ENCODE data around the gene FBLN2. TPM values are rescaled to one million over a fixed set of nuclear protein-coding genes. Genes with fewer than 3 reads are reported as not detected.

The FBLN2 gene
- total RNA-seq, 2 experiments from 2014 or later = 0.05 TPM; not detected in 1

GRCh38 chr3:13565581-13566452 lies 16.9 kb downstream of the FBLN2 start:
- H3K27ac Mint-ChIP-seq = no peak overlapping the region
- H3K9me3 Mint-ChIP-seq (ENCODE audit: low read depth) = no peaks in the 10 kb centered on the region
- peaks cover 4% of the 10 kb centered on the region for H3K27me3 Mint-ChIP-seq
- no peaks in the 10 kb centered on the region for H3K36me3 Mint-ChIP-seq (ENCODE audit: low read depth)
- H3K4me3 Mint-ChIP-seq = no peak overlapping the region
- H3K4me1 Mint-ChIP-seq = no peaks in the 10 kb centered on the region
- ChIA-PET POLR2A (no interaction called here), CTCF (interaction anchor here (1.2 kb wide), 1 partner anchor 9 kb away, joined by 3 read pairs; no protein-coding TSS in a partner anchor)
- ATAC-seq = no peak
- intact Hi-C loops (cut with DNase I, micrococcal nuclease) = no loop called here
- DNase-seq = no peak

GRCh38 chr3:13566453-13566748 lies 17.5 kb downstream of the FBLN2 start:
- POLR2A ChIA-PET = no interaction called here
- DNase-seq = no peak
- CTCF ChIA-PET = interaction anchor here (1.2 kb wide), 1 partner anchor 9 kb away, joined by 3 read pairs; no protein-coding TSS in a partner anchor
- no peak for ATAC-seq
- peaks cover 2% of the 10 kb centered on the region for H3K27me3 Mint-ChIP-seq
- no peak overlapping the region for H3K4me3 Mint-ChIP-seq
- intact Hi-C loops (cut with DNase I, micrococcal nuclease) = no loop called here
- no peak overlapping the region for H3K27ac Mint-ChIP-seq
- no peaks in the 10 kb centered on the region for H3K36me3 Mint-ChIP-seq (ENCODE audit: low read depth)
- H3K4me1 Mint-ChIP-seq = no peaks in the 10 kb centered on the region
- no peaks in the 10 kb centered on the region for H3K9me3 Mint-ChIP-seq (ENCODE audit: low read depth)

DNA sequence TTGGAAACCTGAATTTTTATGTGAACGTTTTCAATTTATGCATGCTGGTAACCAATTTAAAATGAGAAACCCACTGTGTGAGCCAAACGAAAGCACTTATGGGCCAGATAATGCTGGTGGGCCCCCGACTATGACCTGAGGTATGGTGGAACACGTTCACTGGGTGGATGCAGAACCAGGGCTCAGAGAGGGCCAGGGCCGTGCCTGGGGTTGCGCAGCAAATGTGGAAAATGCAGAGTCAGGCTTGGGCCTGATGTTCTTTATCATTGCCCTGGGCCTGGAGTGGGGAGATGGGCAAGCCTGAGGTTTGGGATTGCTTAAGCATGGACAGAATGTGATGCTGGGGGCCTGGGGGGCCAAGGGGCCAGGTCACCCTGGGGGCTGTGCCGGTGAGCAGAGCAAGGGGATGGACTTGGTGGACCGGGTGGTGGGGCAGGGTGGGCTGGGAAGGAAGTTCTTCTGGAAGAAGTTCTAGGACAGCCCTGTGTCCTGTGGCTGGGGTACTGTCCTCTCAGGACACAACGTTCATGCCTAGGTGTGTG lies 17.9 kb downstream of the FBLN2 start:
- CTCF ChIA-PET = interaction anchor here (1.2 kb wide), 1 partner anchor 8 kb away, joined by 3 read pairs; no protein-coding TSS in a partner anchor
- ATAC-seq = no peak

GRCh38 chr3:13567684-13568514 lies 19.0 kb downstream of the FBLN2 start:
- POLR2A ChIA-PET = no interaction called here
- Mint-ChIP-seq H3K4me1 (no peaks in the 10 kb centered on the region), H3K9me3 (ENCODE audit: low read depth) (no peaks in the 10 kb centered on the region), H3K27me3 (no peaks in the 10 kb centered on the region), H3K36me3 (ENCODE audit: low read depth) (no peaks in the 10 kb centered on the region), H3K27ac (no peak overlapping the region), H3K4me3 (no peak overlapping the region)
- DNase-seq (no peak), ATAC-seq (no peak)
- intact Hi-C loops (cut with DNase I, micrococcal nuclease) = no loop called here
- CTCF ChIA-PET = no interaction called here

More for the DNA sequence above, 17.9 kb downstream of the FBLN2 start:
- Mint-ChIP-seq H3K4me3 (no peak overlapping the region), H3K9me3 (ENCODE audit: low read depth) (no peaks in the 10 kb centered on the region), H3K36me3 (ENCODE audit: low read depth) (no peaks in the 10 kb centered on the region), H3K27me3 (no peaks in the 10 kb centered on the region), H3K27ac (no peak overlapping the region), H3K4me1 (no peaks in the 10 kb centered on the region)
- DNase-seq = no peak
- POLR2A ChIA-PET = no interaction called here
- intact Hi-C loops (cut with DNase I, micrococcal nuclease) = no loop called here

DNA sequence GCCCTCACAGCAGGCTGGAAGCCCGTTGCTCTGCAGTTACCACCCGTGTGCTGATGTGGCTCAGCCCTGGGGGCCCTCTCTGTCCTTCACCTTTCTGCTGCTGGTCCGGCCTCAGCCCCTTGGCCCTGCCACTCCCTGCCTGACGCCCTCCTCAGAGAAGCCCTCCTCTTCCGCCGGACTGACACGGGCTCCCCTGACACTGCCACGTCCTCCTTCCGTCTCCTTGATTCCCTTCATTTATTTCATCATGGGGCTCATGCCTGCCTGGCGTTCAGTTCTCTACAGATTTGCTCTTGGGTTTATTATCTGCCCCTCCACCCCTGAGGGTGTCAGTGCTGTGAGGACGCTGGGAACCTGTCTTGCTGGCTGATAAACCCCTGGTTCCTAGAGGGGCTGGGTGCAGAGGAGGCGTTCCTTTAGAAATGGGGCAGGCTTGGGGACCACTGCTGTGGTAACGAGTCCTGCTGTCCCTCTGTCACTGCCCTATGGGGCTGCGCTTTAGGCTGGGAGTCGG lies 19.6 kb downstream of the FBLN2 start:
- DNase-seq (no peak), ATAC-seq (no peak)
- Mint-ChIP-seq H3K27ac (no peak overlapping the region), H3K9me3 (ENCODE audit: low read depth) (no peaks in the 10 kb centered on the region), H3K4me3 (no peak overlapping the region), H3K27me3 (no peaks in the 10 kb centered on the region), H3K4me1 (no peaks in the 10 kb centered on the region), H3K36me3 (ENCODE audit: low read depth) (no peaks in the 10 kb centered on the region)
- ChIA-PET POLR2A (no interaction called here), CTCF (no interaction called here)
- intact Hi-C loops (cut with DNase I, micrococcal nuclease) = no loop called here

- Mint-ChIP-seq H3K27ac (no peak overlapping the region), H3K36me3 (ENCODE audit: low read depth) (no peaks in the 10 kb centered on the region), H3K27me3 (no peaks in the 10 kb centered on the region), H3K4me1 (no peaks in the 10 kb centered on the region), H3K4me3 (no peak overlapping the region), H3K9me3 (ENCODE audit: low read depth) (no peaks in the 10 kb centered on the region)
- CTCF ChIA-PET = interaction anchor here (0.6 kb wide), 1 partner anchor 616 kb away, joined by 3 read pairs; no protein-coding TSS in a partner anchor
- intact Hi-C loops (cut with DNase I, micrococcal nuclease) = no loop called here
- ATAC-seq = no peak
- POLR2A ChIA-PET = no interaction called here
- no peak for DNase-seq
Observed at GRCh38 chr3:13569201-13569600, 20.3 kb downstream of the FBLN2 start.

DNA sequence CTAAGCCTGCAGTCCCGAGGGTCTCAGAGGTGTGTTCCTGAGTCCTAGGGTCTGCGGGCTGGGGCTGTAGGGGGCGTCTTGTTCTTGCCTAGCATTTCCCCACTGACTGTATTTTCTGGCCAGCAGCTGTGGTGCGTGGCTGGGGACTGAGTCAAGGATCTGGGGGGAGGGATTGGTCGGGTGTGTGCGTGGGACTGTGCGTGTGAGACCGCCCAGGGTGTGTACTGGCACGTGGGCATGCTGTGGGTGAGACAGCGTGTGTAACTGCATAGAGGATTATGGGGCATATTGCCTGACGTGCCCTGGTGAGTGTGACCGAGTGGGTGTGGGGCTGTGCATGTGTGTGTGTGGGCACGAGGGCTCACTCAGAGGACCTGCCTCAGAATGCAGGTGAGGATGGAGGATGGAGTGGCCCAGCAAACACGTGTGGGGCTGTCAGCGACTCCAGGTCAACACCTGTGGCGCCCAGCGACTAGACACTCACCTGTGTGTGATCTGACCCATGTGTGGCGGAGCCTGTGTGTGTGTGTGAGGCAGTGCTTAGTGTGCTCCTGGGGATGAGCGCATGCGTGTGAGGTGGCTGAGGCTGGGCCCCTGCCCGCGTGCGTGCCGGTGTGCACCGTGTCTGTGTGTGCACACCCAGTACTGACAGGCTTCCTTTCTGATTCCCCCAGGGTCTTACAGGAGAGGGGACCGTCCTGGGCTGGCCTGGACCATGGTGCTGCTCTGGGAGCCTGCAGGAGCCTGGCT lies 20.9 kb downstream of the FBLN2 start:
- Mint-ChIP-seq H3K4me1 (peaks cover 1% of the 10 kb centered on the region), H3K36me3 (ENCODE audit: low read depth) (no peaks in the 10 kb centered on the region), H3K27me3 (no peaks in the 10 kb centered on the region), H3K27ac (no peak overlapping the region), H3K4me3 (no peak overlapping the region), H3K9me3 (ENCODE audit: low read depth) (no peaks in the 10 kb centered on the region)
- no peak for ATAC-seq
- ChIA-PET CTCF (interaction anchor here (0.6 kb wide), 1 partner anchor 615 kb away, joined by 3 read pairs; no protein-coding TSS in a partner anchor), POLR2A (no interaction called here)
- intact Hi-C loops (cut with DNase I, micrococcal nuclease) = no loop called here
- no peak for DNase-seq

GRCh38 chr3:13570391-13571194 lies 21.7 kb downstream of the FBLN2 start:
- POLR2A ChIA-PET = no interaction called here
- no peaks in the 10 kb centered on the region for H3K27me3 Mint-ChIP-seq
- no peak overlapping the region for H3K4me3 Mint-ChIP-seq
- DNase-seq = no peak
- no peaks in the 10 kb centered on the region for H3K36me3 Mint-ChIP-seq (ENCODE audit: low read depth)
- no peak for ATAC-seq
- intact Hi-C loops (cut with DNase I, micrococcal nuclease) = no loop called here
- H3K4me1 Mint-ChIP-seq = peaks cover 5% of the 10 kb centered on the region
- CTCF ChIA-PET = no interaction called here
- H3K27ac Mint-ChIP-seq = no peak overlapping the region
- H3K9me3 Mint-ChIP-seq (ENCODE audit: low read depth) = no peaks in the 10 kb centered on the region

- H3K27me3 Mint-ChIP-seq = no peaks in the 10 kb centered on the region
- intact Hi-C loops (cut with DNase I, micrococcal nuclease) = no loop called here
Observed at GRCh38 chr3:13571264-13571663, 22.3 kb downstream of the FBLN2 start.

DNA sequence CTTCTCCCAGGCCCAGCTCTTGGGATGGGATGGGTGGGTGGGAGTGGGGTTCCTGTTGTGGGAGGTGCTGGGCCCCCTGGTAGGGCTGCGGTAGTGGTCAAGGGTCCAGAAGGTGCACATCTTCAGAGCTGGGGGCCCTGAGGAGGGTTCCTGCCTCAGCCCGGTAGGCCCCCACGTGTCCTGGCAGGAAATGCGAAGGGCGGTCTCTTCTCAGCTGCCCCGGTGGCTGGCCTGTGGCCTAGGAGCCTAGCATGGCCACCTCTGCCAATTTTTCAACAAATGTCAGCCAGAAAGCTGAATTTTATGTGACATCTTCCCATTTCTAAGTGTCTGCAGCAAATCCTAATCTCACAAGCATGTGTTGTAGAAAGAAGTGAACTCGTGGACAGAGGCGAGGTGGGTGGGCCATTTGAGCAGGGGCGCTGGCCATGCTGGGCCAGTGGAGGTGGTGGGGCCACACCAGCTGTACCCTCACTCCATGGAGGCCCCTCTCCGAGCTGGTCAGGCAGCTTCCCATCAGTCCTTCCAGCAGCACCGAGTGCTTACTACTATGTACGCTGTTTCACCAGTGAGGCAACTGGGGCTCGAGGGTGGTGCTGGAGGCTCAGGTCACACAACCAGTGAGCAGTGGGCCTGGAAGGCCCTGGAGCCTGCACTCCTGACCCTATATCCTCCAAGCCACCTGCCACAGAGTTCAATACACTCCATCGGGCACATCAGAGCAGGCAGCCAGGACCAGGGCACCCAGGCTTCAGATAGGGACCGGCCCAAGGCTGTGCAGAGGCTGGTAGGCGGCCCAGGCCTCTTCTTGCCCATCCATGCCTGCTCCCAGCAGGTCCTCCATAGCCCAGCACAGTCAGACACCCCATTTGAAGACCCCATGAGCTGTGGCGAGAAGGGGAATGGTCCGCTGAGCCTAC lies 23.2 kb downstream of the FBLN2 start:
- DNase-seq (no peak), ATAC-seq (no peak)
- Mint-ChIP-seq H3K4me3 (no peak overlapping the region), H3K36me3 (ENCODE audit: low read depth) (no peaks in the 10 kb centered on the region), H3K27ac (no peak overlapping the region), H3K4me1 (peaks cover 5% of the 10 kb centered on the region), H3K27me3 (no peaks in the 10 kb centered on the region), H3K9me3 (ENCODE audit: low read depth) (no peaks in the 10 kb centered on the region)
- intact Hi-C loops (cut with DNase I, micrococcal nuclease) = no loop called here
- ChIA-PET CTCF (no interaction called here), POLR2A (no interaction called here)

More at GRCh38 chr3:13571264-13571663, 22.3 kb downstream of the FBLN2 start:
- ChIA-PET POLR2A (no interaction called here), CTCF (no interaction called here)
- H3K27ac Mint-ChIP-seq = no peak overlapping the region
- no peak overlapping the region for H3K4me3 Mint-ChIP-seq
- H3K36me3 Mint-ChIP-seq (ENCODE audit: low read depth) = no peaks in the 10 kb centered on the region
- ATAC-seq = no peak
- H3K9me3 Mint-ChIP-seq (ENCODE audit: low read depth) = no peaks in the 10 kb centered on the region
- DNase-seq = no peak
- peaks cover 5% of the 10 kb centered on the region for H3K4me1 Mint-ChIP-seq
